Smooth muscle cell (in vitro differentiated cells): ENCODE measurements around the gene GBX1. TPM values are rescaled to one million over a fixed set of nuclear protein-coding genes. Genes with fewer than 3 reads are reported as not detected.

Source experiments
- DNase-seq: peaks from one replicate; lab custom pipeline; 2025; ENCODE audit not compliant: unreplicated experiment; lab: John Stamatoyannopoulos, UW
- H2AFZ ChIP-seq: fragments of 200-600 bp; sonication (generic); 2 replicates; pipeline ENCODE4 v1.6.0; 2016; ENCODE audit warnings: antibody characterized with exemption, low read depth, mild to moderate bottlenecking
- H3F3A ChIP-seq: fragments of 200-600 bp; sonication (generic); 2 replicates; pipeline ENCODE4 v1.6.0; 2017; ENCODE audit warnings: antibody characterized with exemption, low read depth
- H3K27ac ChIP-seq: fragments of 200-600 bp; sonication (generic); 2 replicates; pipeline ENCODE4 v1.5.1; 2016; ENCODE audit warnings: low read depth, mild to moderate bottlenecking
- H3K27me3 ChIP-seq: fragments of 200-600 bp; sonication (generic); 2 replicates; pipeline ENCODE4 v1.6.1; 2016; ENCODE audit warnings: low read depth, mild to moderate bottlenecking
- H3K36me3 ChIP-seq: fragments of 200-600 bp; sonication (generic); 2 replicates; pipeline ENCODE4 v1.5.1; 2016; ENCODE audit warnings: low read depth
- H3K4me1 ChIP-seq: fragments of 200-600 bp; sonication (generic); 2 replicates; pipeline ENCODE4 v1.5.1; 2016; ENCODE audit warnings: low read depth
- H3K4me2 ChIP-seq: fragments of 200-600 bp; sonication (generic); 2 replicates; pipeline ENCODE4 v1.6.0; 2016; ENCODE audit warnings: mild to moderate bottlenecking
- H3K4me3 ChIP-seq: fragments of 200-600 bp; sonication (generic); 2 replicates; pipeline ENCODE4 v1.5.1; 2016; ENCODE audit warnings: mild to moderate bottlenecking
- H3K79me2 ChIP-seq: fragments of 200-600 bp; sonication (generic); 2 replicates; pipeline ENCODE4 v1.6.0; 2016; ENCODE audit warnings: low read depth, mild to moderate bottlenecking
- H3K9ac ChIP-seq: fragments of 200-600 bp; sonication (generic); 2 replicates; pipeline ENCODE4 v1.6.0; 2016; ENCODE audit warnings: low read depth
- H3K9me3 ChIP-seq: fragments of 200-600 bp; sonication (generic); replicated peaks from 2 replicates; pipeline ENCODE4 v1.5.1; 2016; ENCODE audit warnings: low read depth
- H4K20me1 ChIP-seq: fragments of 200-600 bp; sonication (generic); 2 replicates; pipeline ENCODE4 v1.6.0; 2016; ENCODE audit warnings: low read depth
- CTCF ChIP-seq: fragments of 200-600 bp; sonication (generic); IDR thresholded peaks from 2 replicates; pipeline ENCODE4 v1.5.1; 2017; ENCODE audit warnings: borderline replicate concordance, mild to moderate bottlenecking, antibody characterized with exemption; ENCODE audit not compliant: insufficient read depth, poor library complexity, severe bottlenecking
- WGBS: methylation state at CpG from one replicate; pipeline ENCODE4 v1.1.7; 2016; ENCODE audit warnings: low lambda C conversion rate; 5-methylcytosine and 5-hydroxymethylcytosine counted together
- polyA plus RNA-seq: library from polyadenylated mRNA; unstranded; fragments of >200 nt; fragmentation: Nextera tagmentation; extraction: Ambion mirVana; gene quantifications from 2 replicates; pipeline ENCODE4 v1.2.1, GENCODE V29; 2016
- total RNA-seq: library from RNA; depleted of rRNA; stranded (reverse); fragments of >200 nt; gene quantifications from 2 replicates; pipeline ENCODE4 v1.2.3, GENCODE V29; 2014

The GBX1 gene
- total and polyA plus RNA-seq, 2 experiments from 2014 or later = not detected

GRCh38 chr7:151109094-151110048 is 58.1 kb downstream of the GBX1 start:
- no peak for TF ChIP-seq CTCF
- no peak for DNase-seq
- H3K9me3 ChIP-seq = no peaks in the 10 kb centered on the region
- no peak overlapping the region for H2AFZ ChIP-seq
- no peaks in the 10 kb centered on the region for H3K36me3 ChIP-seq
- H4K20me1 ChIP-seq = peaks cover 90% of the 10 kb centered on the region
- peaks cover 11% of the 10 kb centered on the region for H3F3A ChIP-seq
- no peaks in the 10 kb centered on the region for H3K27me3 ChIP-seq
- WGBS = 57% methylated on average over 15 of the region's 15 CpGs
- H3K9ac ChIP-seq = no peak overlapping the region
- H3K4me2 ChIP-seq = peak overlapping the region; percentile 6
- H3K4me1 ChIP-seq = peaks cover 13% of the 10 kb centered on the region
- peaks cover 64% of the 10 kb centered on the region for H3K79me2 ChIP-seq
- H3K27ac ChIP-seq = no peak overlapping the region
- H3K4me3 ChIP-seq = no peak overlapping the region

- no peaks in the 10 kb centered on the region for H3K9me3 ChIP-seq
- no peaks in the 10 kb centered on the region for H3K36me3 ChIP-seq
- 95% methylated on average over 10 of the region's 10 CpGs for WGBS
- H3K27ac ChIP-seq = no peak overlapping the region
- no peak overlapping the region for H3K4me2 ChIP-seq
- DNase-seq = no peak
- no peaks in the 10 kb centered on the region for H3K4me1 ChIP-seq
- H4K20me1 ChIP-seq = peaks cover 90% of the 10 kb centered on the region
- no peak overlapping the region for H3K9ac ChIP-seq
- no peak for TF ChIP-seq CTCF
- no peak overlapping the region for H2AFZ ChIP-seq
- no peak overlapping the region for H3K4me3 ChIP-seq
- H3K79me2 ChIP-seq = peaks cover 68% of the 10 kb centered on the region
- peaks cover 9% of the 10 kb centered on the region for H3F3A ChIP-seq
- no peaks in the 10 kb centered on the region for H3K27me3 ChIP-seq
These were observed 59.6 kb downstream of the GBX1 start for GRCh38 chr7:151107882-151108281.

- Histone ChIP-seq H3K4me1 (no peaks in the 10 kb centered on the region), H3K79me2 (peaks cover 69% of the 10 kb centered on the region), H3K27ac (peak overlapping the region; percentile 44), H3K27me3 (no peaks in the 10 kb centered on the region), H3K4me2 (no peak overlapping the region), H3K4me3 (no peak overlapping the region), H4K20me1 (peaks cover 90% of the 10 kb centered on the region), H3K9me3 (no peaks in the 10 kb centered on the region), H2AFZ (no peak overlapping the region), H3F3A (peaks cover 4% of the 10 kb centered on the region), H3K36me3 (no peaks in the 10 kb centered on the region), H3K9ac (no peak overlapping the region)
- 71% methylated on average over 23 of the region's 23 CpGs for WGBS
- DNase-seq = no peak
- TF ChIP-seq CTCF = no peak
These were observed 62.9 kb downstream of the GBX1 start for GRCh38 chr7:151104411-151105235.
